H1 (cell line): Measurements from ENCODE around the gene PRRT1. TPM values are rescaled to one million over a fixed set of nuclear protein-coding genes. Genes with fewer than 3 reads are reported as not detected.

Experiments used
- CTCF ChIA-PET: fragments of 300-600 bp; sonication (Branson Sonifier 250); formaldehyde crosslinking; loops from one replicate; lab custom pipeline; 2021; ENCODE audit not compliant: partially characterized antibody; lab: Charles Lee
- POLR2A ChIA-PET: fragments of 300-600 bp; sonication (Branson Sonifier 250); formaldehyde crosslinking; loops from one replicate; lab custom pipeline; 2021; ENCODE audit warnings: inconsistent platforms; ENCODE audit not compliant: partially characterized antibody; lab: Charles Lee
- DNase-seq, 2 experiments: peaks; one replicate each; pipeline versions ENCODE4 v3.0.0 to v3.0.0-alpha.2; 2010 to 2022; ENCODE audit warnings: low spot score in 2 of 2, low read depth in 1 of 2, mixed read lengths in 1 of 2
- FAIRE-seq: peaks from 2 replicates; lab custom pipeline; 2011; peaks lifted over from hg19 to GRCh38; lab: Jason Lieb, UNC
- H2AFZ ChIP-seq: 2 replicates; pipeline ENCODE4 v1.8.1; 2012; ENCODE audit warnings: low read length, inconsistent platforms
- H2AK5ac ChIP-seq: 2 replicates; pipeline ENCODE4 v1.6.1; 2013; ENCODE audit warnings: low read depth, low read length
- H2BK120ac ChIP-seq: replicated peaks from 2 replicates; pipeline ENCODE3; 2013; ENCODE audit warnings: low read depth, low read length, inconsistent platforms
- H2BK12ac ChIP-seq: 2 replicates; pipeline ENCODE4 v1.6.1; 2013; ENCODE audit warnings: low read depth, low read length
- H2BK15ac ChIP-seq: 2 replicates; pipeline ENCODE4 v1.6.1; 2013; ENCODE audit warnings: low read length
- H2BK20ac ChIP-seq: 2 replicates; pipeline ENCODE4 v1.6.1; 2013; ENCODE audit warnings: low read length
- H2BK5ac ChIP-seq: 2 replicates; pipeline ENCODE4 v1.6.1; 2013; ENCODE audit warnings: low read depth, low read length
- H3K14ac ChIP-seq: 2 replicates; pipeline ENCODE4 v1.6.1; 2013; ENCODE audit warnings: inconsistent platforms; ENCODE audit not compliant: insufficient read length
- H3K18ac ChIP-seq: 2 replicates; pipeline ENCODE4 v1.6.1; 2013; ENCODE audit warnings: low read length; ENCODE audit errors: extremely low read depth
- H3K23ac ChIP-seq: 2 replicates; pipeline ENCODE4 v1.6.1; 2013; ENCODE audit warnings: inconsistent platforms; ENCODE audit not compliant: insufficient read length
- H3K23me2 ChIP-seq: 2 replicates; pipeline ENCODE4 v1.6.1; 2013; ENCODE audit warnings: low read depth, low read length
- H3K27ac ChIP-seq: 2 replicates; pipeline ENCODE4 v1.6.1; 2011; ENCODE audit warnings: low read depth, low read length, inconsistent platforms
- H3K27me3 ChIP-seq, 4 experiments: replicated peaks in 1 of 4; 1 replicate in 1 of 4; 2 replicates in 3 of 4; pipeline versions ENCODE4 v1.6.1 to v1.8.1; 2011 to 2013; ENCODE audit warnings: low read length in 3 of 4, mild to moderate bottlenecking in 3 of 4, inconsistent platforms in 2 of 4, mixed read lengths in 2 of 4, moderate library complexity in 1 of 4; ENCODE audit not compliant: control insufficient read depth in 3 of 4, insufficient read depth in 3 of 4; ENCODE audit errors: extremely low read depth in 1 of 4
- H3K36me3 ChIP-seq, 4 experiments: 2 replicates each; pipeline versions ENCODE4 v1.6.1 to v1.8.1; 2011 to 2013; ENCODE audit warnings: mild to moderate bottlenecking in 4 of 4, low read length in 3 of 4, moderate library complexity in 2 of 4, control low read depth in 1 of 4, inconsistent platforms in 1 of 4; ENCODE audit not compliant: insufficient read depth in 4 of 4, control insufficient read depth in 2 of 4
- H3K4ac ChIP-seq: replicated peaks from 2 replicates; pipeline ENCODE3; 2013; ENCODE audit warnings: low read length, low read depth, mixed read lengths, inconsistent platforms; ENCODE audit not compliant: insufficient read length
- H3K4me1 ChIP-seq, 4 experiments: replicated peaks in 1 of 4; 1 replicate in 1 of 4; 2 replicates in 3 of 4; pipeline versions ENCODE4 v1.6.1 to v1.8.1; 2011 to 2013; ENCODE audit warnings: low read length in 3 of 4, inconsistent platforms in 2 of 4, mixed read lengths in 1 of 4; ENCODE audit not compliant: insufficient read depth in 4 of 4, control insufficient read depth in 3 of 4
- H3K4me2 ChIP-seq, 2 experiments: 2 replicates each; pipeline versions ENCODE4 v1.6.1 to v1.8.1; 2011 to 2013; ENCODE audit warnings: low read depth in 2 of 2, low read length in 2 of 2, control low read depth in 1 of 2, inconsistent platforms in 1 of 2, mild to moderate bottlenecking in 1 of 2; ENCODE audit not compliant: insufficient read depth in 1 of 2
- H3K4me3 ChIP-seq, 4 experiments: fragments of 200-600, 300-600 bp in 1 of 4; sonication (generic), shearing (Covaris generic), sonication (Bioruptor Twin) in 1 of 4; 2 replicates each; pipeline versions ENCODE4 v1.5.1 to v1.8.1; 2011 to 2016; ENCODE audit warnings: low read length in 4 of 4, low read depth in 3 of 4, control low read depth in 2 of 4, inconsistent platforms in 2 of 4, mild to moderate bottlenecking in 2 of 4, mixed read lengths in 1 of 4, moderate library complexity in 1 of 4; ENCODE audit not compliant: insufficient read depth in 2 of 4; ENCODE audit errors: extremely low read depth in 1 of 4
- H3K56ac ChIP-seq: replicated peaks from 2 replicates; pipeline ENCODE3; 2013; ENCODE audit warnings: low read depth, mild to moderate bottlenecking, mixed read lengths, low read length, inconsistent platforms; ENCODE audit not compliant: insufficient read length
- H3K79me1 ChIP-seq: 2 replicates; pipeline ENCODE4 v1.6.1; 2013; ENCODE audit warnings: low read depth, low read length, control low read depth
- H3K79me2 ChIP-seq, 2 experiments: 2 replicates each; pipeline versions ENCODE4 v1.6.1 to v1.8.1; 2012 to 2013; ENCODE audit warnings: low read length in 2 of 2, mild to moderate bottlenecking in 2 of 2, inconsistent platforms in 1 of 2; ENCODE audit not compliant: insufficient read depth in 2 of 2, control insufficient read depth in 1 of 2
- H3K9ac ChIP-seq, 4 experiments: replicated peaks in 1 of 4; 1 replicate in 1 of 4; 2 replicates in 3 of 4; pipeline versions ENCODE4 v1.6.1 to v1.8.1; 2011 to 2013; ENCODE audit warnings: low read depth in 3 of 4, low read length in 3 of 4, control low read depth in 2 of 4, mild to moderate bottlenecking in 2 of 4, moderate library complexity in 2 of 4, inconsistent platforms in 1 of 4; ENCODE audit errors: extremely low read depth in 1 of 4
- H3K9me3 ChIP-seq, 2 experiments: 2 replicates each; pipeline versions ENCODE4 v1.6.1 to v1.8.1; 2012 to 2013; ENCODE audit warnings: mild to moderate bottlenecking in 2 of 2, moderate library complexity in 2 of 2, control low read depth in 1 of 2, inconsistent platforms in 1 of 2, low read depth in 1 of 2, low read length in 1 of 2, mixed read lengths in 1 of 2; ENCODE audit not compliant: insufficient read depth in 2 of 2
- H4K20me1 ChIP-seq, 2 experiments: replicated peaks in 1 of 2; 2 replicates each; pipeline versions ENCODE3 to v1.8.1; 2011 to 2013; ENCODE audit warnings: inconsistent platforms in 2 of 2, low read length in 2 of 2, mild to moderate bottlenecking in 1 of 2; ENCODE audit not compliant: insufficient read depth in 2 of 2, control insufficient read depth in 1 of 2
- H4K5ac ChIP-seq: 2 replicates; pipeline ENCODE4 v1.6.1; 2013; ENCODE audit warnings: low read length, low read depth, mixed read lengths, inconsistent platforms; ENCODE audit not compliant: insufficient read length
- H4K8ac ChIP-seq: 2 replicates; pipeline ENCODE4 v1.8.0; 2013; ENCODE audit warnings: mild to moderate bottlenecking, moderate library complexity, low read length, inconsistent platforms; ENCODE audit not compliant: insufficient read depth; ENCODE audit errors: extremely low read depth
- H4K91ac ChIP-seq: replicated peaks from 2 replicates; pipeline ENCODE3; 2013; ENCODE audit warnings: low read length, mixed read lengths, inconsistent platforms; ENCODE audit not compliant: insufficient read length
- BCL11A ChIP-seq, 2 experiments: IDR thresholded peaks; one replicate each; pipeline ENCODE4 v1.6.1; 2011; ENCODE audit warnings: low read depth in 2 of 2, low read length in 2 of 2, mild to moderate bottlenecking in 2 of 2
- CBX8 ChIP-seq: fragments of 300-800, 300-1000 bp; sonication (generic); IDR thresholded peaks from 2 replicates; pipeline ENCODE4 v1.7.1; 2016; ENCODE audit warnings: low read depth, low read length, borderline replicate concordance
- CHD2 ChIP-seq: IDR thresholded peaks from 2 replicates; pipeline ENCODE4 v1.6.1; 2012; ENCODE audit warnings: low read length, improper control_type of control experiment
- GTF2F1 ChIP-seq: IDR thresholded peaks from 2 replicates; pipeline ENCODE4 v1.6.1; 2012; ENCODE audit warnings: low read depth, low read length, improper control_type of control experiment, borderline replicate concordance
- KDM1A ChIP-seq: fragments of 200-600, 300-600 bp; sonication (generic); IDR thresholded peaks from 2 replicates; pipeline ENCODE4 v1.7.1; 2016; ENCODE audit warnings: mild to moderate bottlenecking, low read length, borderline replicate concordance
- NRF1 ChIP-seq: IDR thresholded peaks from 2 replicates; pipeline ENCODE4 v1.6.1; 2011; ENCODE audit warnings: mild to moderate bottlenecking, low read depth, low read length, improper control_type of control experiment
- PHF8 ChIP-seq: fragments of 200-600 bp; sonication (generic); conservative IDR thresholded peaks from 2 replicates; pipeline ENCODE4 v1.7.1; 2012; ENCODE audit warnings: low read depth, mild to moderate bottlenecking, inconsistent platforms, low read length, moderate library complexity
- POLR2A ChIP-seq, 2 experiments: IDR thresholded peaks; 1 replicate in 1 of 2; 2 replicates in 1 of 2; pipeline ENCODE4 v1.6.1; 2011; ENCODE audit warnings: low read depth in 2 of 2, low read length in 2 of 2, mild to moderate bottlenecking in 2 of 2; ENCODE audit errors: control extremely low read depth in 1 of 2
- RAD21 ChIP-seq, 2 experiments: IDR thresholded peaks in 1 of 2; conservative IDR thresholded peaks in 1 of 2; 2 replicates each; pipeline ENCODE4 v1.6.1; 2011; ENCODE audit warnings: low read depth in 2 of 2, low read length in 2 of 2, improper control_type of control experiment in 1 of 2, inconsistent platforms in 1 of 2, mild to moderate bottlenecking in 1 of 2, moderate library complexity in 1 of 2
- SAP30 ChIP-seq: fragments of 300-600 bp; sonication (generic); IDR thresholded peaks from 2 replicates; pipeline ENCODE4 v1.7.1; 2012; ENCODE audit warnings: low read length, moderate library complexity, mild to moderate bottlenecking, inconsistent platforms; ENCODE audit not compliant: insufficient read depth, insufficient replicate concordance
- ZNF274 ChIP-seq: IDR thresholded peaks from 2 replicates; pipeline ENCODE4 v1.7.0; 2012; ENCODE audit warnings: low read length, borderline replicate concordance; ENCODE audit errors: extremely low read depth
- WGBS, 2 experiments: shearing (Covaris generic) in 1 of 2; methylation state at CpG; one replicate each; pipeline versions ENCODE4 v1.1.6 to v1.1.7; 2013 to 2015; ENCODE audit warnings: low lambda C conversion rate in 2 of 2, mixed read lengths in 2 of 2, inconsistent platforms in 1 of 2, low coverage in 1 of 2, missing lambda C conversion rate in 1 of 2; ENCODE audit not compliant: insufficient replicate concordance in 2 of 2, insufficient coverage in 1 of 2, insufficient read length in 1 of 2; ENCODE audit errors: extremely low coverage in 1 of 2, missing lambda C conversion rate in 1 of 2; 5-methylcytosine and 5-hydroxymethylcytosine counted together
- polyA plus RNA-seq, 7 experiments: library from polyadenylated mRNA; depleted of rRNA in 3 of 7; stranded (reverse) in 5 of 7; unstranded in 2 of 7; fragments of >200 nt in 5 of 7; fragments of 200-250 nt in 2 of 7; gene quantifications; 1 replicate in 5 of 7; 2 replicates in 1 of 7; 4 replicates in 1 of 7; pipeline versions ENCODE4 v1.2.1 to v1.2.3, GENCODE V29; 2011 to 2013; ENCODE audit warnings: missing spikeins in 2 of 7, mixed read lengths in 2 of 7
- total RNA-seq: library from RNA; stranded (reverse); fragmentation: NEBNext Ultra II Directional; extraction: Animal tissue kit (Norgen Biotek cat#: 25700); gene quantifications from 2 replicates; pipeline ENCODE4 v1.2.1, GENCODE V29; 2021

PRRT1 gene
- total and polyA plus RNA-seq, 2 of the 8 experiments (the other 6 are each of a cell fraction or from before 2014, with no cell fraction given): 0.71 to 2.8 TPM

DNA sequence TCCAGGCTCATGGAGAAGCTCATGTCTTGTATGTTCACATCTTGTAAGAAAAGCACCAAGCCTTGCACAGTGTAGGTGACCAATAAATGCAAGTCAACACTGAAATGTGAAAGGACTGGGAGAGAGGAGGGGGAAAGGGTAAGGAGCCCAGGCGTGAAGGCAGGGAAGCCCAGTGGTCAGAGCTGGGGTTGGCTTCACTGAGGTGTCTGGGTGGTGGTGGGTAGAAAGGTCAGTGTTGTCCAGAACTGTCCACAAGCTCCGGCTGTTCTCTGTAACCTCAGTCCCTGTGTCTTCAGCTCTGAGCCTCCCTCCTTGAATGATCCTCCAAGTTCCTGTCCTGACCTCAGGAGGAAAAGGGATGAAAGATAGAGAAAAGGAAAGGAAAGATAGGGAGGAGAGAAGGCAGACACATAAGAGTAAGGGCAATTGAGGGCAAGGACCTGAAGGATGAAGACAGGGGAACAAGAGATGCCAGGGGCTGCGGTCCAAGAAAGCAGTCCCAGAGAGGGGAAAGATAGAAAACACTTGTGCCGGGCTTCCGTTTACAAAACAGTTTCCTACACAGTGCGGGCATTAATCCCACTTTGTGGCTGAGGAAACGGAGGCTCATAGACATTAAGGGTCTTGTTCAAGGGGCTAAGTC lies 40.2 kb downstream of the PRRT1 start:
- FAIRE-seq (no peak), DNase-seq (no peak)
- Histone ChIP-seq H3K9me3 (no peaks in the 10 kb centered on the region), H3K9ac (no peak overlapping the region), H3K4me3 (no peak overlapping the region), H3K56ac (no peak overlapping the region), H3K79me2 (no peaks in the 10 kb centered on the region), H2BK12ac (no peak overlapping the region), H2BK5ac (no peak overlapping the region), H2BK15ac (no peak overlapping the region), H4K5ac (no peak overlapping the region), H2AFZ (no peak overlapping the region), H4K8ac (no peak overlapping the region), H4K20me1 (peaks cover 3 to 5% of the 10 kb centered on the region in 2 experiments), H3K18ac (no peak overlapping the region), H3K4ac (no peak overlapping the region), H3K4me2 (no peak overlapping the region), H4K91ac (no peak overlapping the region), H3K23ac (no peak overlapping the region), H3K14ac (no peak overlapping the region), H3K79me1 (no peaks in the 10 kb centered on the region), H2BK120ac (no peak overlapping the region), H2AK5ac (no peak overlapping the region), H3K27ac (no peak overlapping the region), H2BK20ac (no peak overlapping the region), H3K27me3 (peaks cover 0 to 10% (median 6%) of the 10 kb centered on the region in 4 experiments; a peak in 5 of 7 replicates), H3K23me2 (no peaks in the 10 kb centered on the region), H3K4me1 (peaks cover 2 to 15% (median 9%) of the 10 kb centered on the region in 4 experiments), H3K36me3 (peaks cover 0 to 6% (median under 1%) of the 10 kb centered on the region in 4 experiments; a peak in 3 of 8 replicates)
- 93% methylated on average over 7 of the region's 7 CpGs; no CpG with 5 or more reads in 1 of the 2 experiments for WGBS, 2 experiments
- CTCF ChIA-PET: interaction anchor here (0.6 to 6.0 kb wide), 8 partner anchors 7 to 63 kb away, joined by 3 to 49 read pairs (median 4); no protein-coding TSS in a partner anchor
- POLR2A ChIA-PET: interaction anchor here (0.7 to 2.7 kb wide), 12 partner anchors 11 to 140 kb away, joined by 3 to 16 read pairs (median 4); partner anchors contain the start of genes DXO and FKBPL
- TF ChIP-seq NRF1 (no peak), SAP30 (no peak), RAD21 (IDR thresholded peaks at IDR 0.05 in 1 of 2, conservative IDR thresholded peaks at IDR 0.05 in 1 of 2; ENCODE audit: low read depth in 2 of 2, low read length in 2 of 2) (no peak), KDM1A (no peak), POLR2A (IDR thresholded peaks at IDR 0.05; ENCODE audit: control extremely low read depth in 1 of 2, low read depth in 2 of 2, low read length in 2 of 2) (no peak), ZNF274 (no peak), GTF2F1 (no peak), CBX8 (no peak), BCL11A (IDR thresholded peaks at IDR 0.05; ENCODE audit: low read depth in 2 of 2, low read length in 2 of 2) (no peak), CHD2 (no peak), PHF8 (no peak)
